HepG2 (cell line): ENCODE data around the gene PROX2. TPM values are rescaled to one million over a fixed set of nuclear protein-coding genes. Genes with fewer than 3 reads are reported as not detected.

Experiments used
- ATAC-seq: fragments of 200-7000 bp; cut with Tn5 transposase; 3 replicates; pipeline ENCODE4 v1.9.1; 2020; ENCODE audit warnings: mild to moderate bottlenecking, moderate library complexity
- BruUV-seq: library from RNA; stranded (reverse); fragments of 400-500 nt; replicated peaks from 2 replicates; lab custom pipeline; 2021; lab: Mats Ljungman, UMichigan
- CTCF ChIA-PET: fragments of 300-600 bp; formaldehyde crosslinking; extraction: SDS; loops from one replicate; lab custom pipeline; 2021; ENCODE audit warnings: low total read pairs, inconsistent platforms, low intra/inter-chr PET ratio; lab: Yijun Ruan, JAX
- POLR2A ChIA-PET: fragments of 350-600 bp; sonication (Branson Sonifier 250); formaldehyde crosslinking; loops from one replicate; lab custom pipeline; 2020; ENCODE audit warnings: antibody characterized with exemption, inconsistent platforms; lab: Yijun Ruan, JAX
- DNase-seq: peaks from one replicate; pipeline ENCODE4 v3.0.0-alpha.2; 2015; ENCODE audit warnings: low spot score
- FAIRE-seq: peaks from 3 replicates; lab custom pipeline; 2011; peaks lifted over from hg19 to GRCh38; lab: Jason Lieb, UNC
- H2AFZ ChIP-seq: one replicate; pipeline ENCODE4 v1.6.1; 2011; ENCODE audit warnings: low read length, inconsistent platforms
- H3K27ac ChIP-seq: fragments of 300-600 bp; 3 replicates; pipeline ENCODE4 v1.8.0; 2011; ENCODE audit warnings: mixed run types, mild to moderate bottlenecking, mixed read lengths, low read length, inconsistent platforms; ENCODE audit not compliant: insufficient read depth; ENCODE audit errors: extremely low read length
- H3K27me3 ChIP-seq, 2 experiments: fragments of 200-600 bp in 1 of 2; 2 replicates in 1 of 2; 3 replicates in 1 of 2; pipeline versions ENCODE4 v1.6.0 to v1.8.0; 2011; ENCODE audit warnings: low read length in 2 of 2, mild to moderate bottlenecking in 2 of 2, moderate library complexity in 2 of 2, inconsistent platforms in 1 of 2; ENCODE audit not compliant: insufficient read depth in 2 of 2, control insufficient read depth in 1 of 2
- H3K36me3 ChIP-seq, 2 experiments: fragments of 200-600 bp in 1 of 2; replicated peaks in 1 of 2; 2 replicates in 1 of 2; 3 replicates in 1 of 2; pipeline versions ENCODE4 v1.5.1 to v1.8.0; 2011; ENCODE audit warnings: low read length in 2 of 2, inconsistent platforms in 1 of 2; ENCODE audit not compliant: insufficient read depth in 2 of 2, control insufficient read depth in 1 of 2
- H3K4me1 ChIP-seq: 2 replicates; pipeline ENCODE4 v1.5.1; 2012; ENCODE audit warnings: low read length, inconsistent platforms; ENCODE audit not compliant: insufficient read depth
- H3K4me2 ChIP-seq: 2 replicates; pipeline ENCODE4 v1.6.0; 2011; ENCODE audit warnings: low read depth, low read length, inconsistent platforms
- H3K4me3 ChIP-seq, 3 experiments: fragments of 200-600 bp in 1 of 3; sonication (generic), shearing (Covaris generic) in 1 of 3; replicated peaks in 1 of 3; 2 replicates each; pipeline ENCODE4 v1.5.1; 2011 to 2016; ENCODE audit warnings: low read length in 3 of 3, inconsistent platforms in 2 of 3, low read depth in 2 of 3, mild to moderate bottlenecking in 2 of 3, control low read depth in 1 of 3, mixed read lengths in 1 of 3; ENCODE audit not compliant: insufficient read depth in 1 of 3
- H3K79me2 ChIP-seq: one replicate; pipeline ENCODE4 v1.6.1; 2011; ENCODE audit warnings: low read length, inconsistent platforms; ENCODE audit not compliant: insufficient read depth
- H3K9ac ChIP-seq: 2 replicates; pipeline ENCODE4 v1.6.0; 2011; ENCODE audit warnings: mild to moderate bottlenecking, low read depth, low read length, inconsistent platforms; ENCODE audit not compliant: insufficient read depth
- H3K9me3 ChIP-seq: 2 replicates; pipeline ENCODE4 v1.5.1; 2012; ENCODE audit warnings: mild to moderate bottlenecking, low read length
- H4K20me1 ChIP-seq: 2 replicates; pipeline ENCODE4 v1.6.0; 2011; ENCODE audit warnings: inconsistent platforms, mild to moderate bottlenecking, low read length, moderate library complexity; ENCODE audit not compliant: insufficient read depth
- ATRX ChIP-seq: sonication (generic); formaldehyde crosslinking; IDR thresholded peaks from 2 replicates; pipeline ENCODE4 v1.4.0; 2020; ENCODE audit warnings: missing genetic modification reagents, borderline replicate concordance
- BCL6 ChIP-seq: IDR thresholded peaks from 2 replicates; pipeline ENCODE4 v1.6.1; 2016; ENCODE audit warnings: missing genetic modification reagents, missing compliant biosample characterization
- ETV6 ChIP-seq: sonication (generic); formaldehyde crosslinking; conservative IDR thresholded peaks from 2 replicates; pipeline ENCODE4 v1.4.0; 2020; ENCODE audit warnings: missing genetic modification reagents
- MXI1 ChIP-seq: IDR thresholded peaks from 3 replicates; pipeline ENCODE4 v1.6.1; 2012; ENCODE audit warnings: low read depth, low read length, inconsistent platforms, borderline replicate concordance
- SP1 ChIP-seq, 2 experiments: fragments of 450-650 bp in 1 of 2; sonication (generic) in 1 of 2; formaldehyde crosslinking in 1 of 2; IDR thresholded peaks; 2 replicates each; pipeline versions ENCODE4 v1.4.0 to v1.6.1; 2016 to 2020; ENCODE audit warnings: missing genetic modification reagents in 1 of 2
- ZNF256 ChIP-seq: sonication (generic); formaldehyde crosslinking; conservative IDR thresholded peaks from 2 replicates; pipeline ENCODE4 v1.4.0; 2020; ENCODE audit warnings: missing genetic modification reagents
- ZNF547 ChIP-seq: sonication (generic); formaldehyde crosslinking; IDR thresholded peaks from 2 replicates; pipeline ENCODE4 v1.5.1; 2020; ENCODE audit warnings: mild to moderate bottlenecking, missing genetic modification reagents
- ZNF780A ChIP-seq: sonication (generic); formaldehyde crosslinking; IDR thresholded peaks from 2 replicates; pipeline ENCODE4 v1.8.0; 2022; ENCODE audit warnings: mild to moderate bottlenecking, missing genetic modification reagents, moderate library complexity
- ZSCAN29 ChIP-seq: sonication (generic); formaldehyde crosslinking; conservative IDR thresholded peaks from 2 replicates; pipeline ENCODE4 v1.4.0; 2020; ENCODE audit warnings: mild to moderate bottlenecking, missing genetic modification reagents
- WGBS: methylation state at CpG from one replicate; pipeline ENCODE4 v1.1.6; 2017; ENCODE audit warnings: low lambda C conversion rate; 5-methylcytosine and 5-hydroxymethylcytosine counted together
- in situ Hi-C: cut with HindIII; loops from 2 replicates; pipeline ENCODE4 v1.10.0; 2017; ENCODE audit warnings: low pct_unique_long_range_greater_than_20kb; ENCODE audit not compliant: extremely low pct_ligation_motif_present
- intact Hi-C: fragments of 100-400 bp; cut with micrococcal nuclease; formaldehyde crosslinking; loops from one replicate; pipeline ENCODE4 v1.10.0; 2022; ENCODE audit not compliant: unreplicated experiment
- polyA plus RNA-seq, 8 experiments: library from polyadenylated mRNA; depleted of rRNA in 3 of 8; stranded (reverse) in 7 of 8; unstranded in 1 of 8; fragments of >200 nt; fragmentation: Illumina TruSeq in 4 of 8; extraction: Trizol in 4 of 8; gene quantifications; 2 replicates each; pipeline versions ENCODE4 v1.2.1 to v1.2.3, GENCODE V29; 2011 to 2016; ENCODE audit warnings: low read depth in 4 of 8, missing spikeins in 1 of 8, mixed read lengths in 1 of 8; ENCODE audit not compliant: insufficient read depth in 1 of 8
- total RNA-seq, 5 experiments: library from RNA; depleted of rRNA; stranded (reverse); fragments of >200 nt; fragmentation: Illumina TruSeq; extraction: Trizol; gene quantifications; 2 replicates each; pipeline ENCODE4 v1.2.3, GENCODE V29; 2016; ENCODE audit warnings: low read depth in 1 of 5
- TF ChIP-seq, protein P1 (sequence below): sonication (generic); formaldehyde crosslinking; IDR thresholded peaks from 2 replicates; pipeline ENCODE4 v1.5.1; 2020; ENCODE audit warnings: missing genetic modification reagents, mild to moderate bottlenecking, borderline replicate concordance

The PROX2 gene
- total and polyA plus RNA-seq, 2 of the 13 experiments (the other 11 are each of a cell fraction or from before 2014, with no cell fraction given), result not detected

DNA sequence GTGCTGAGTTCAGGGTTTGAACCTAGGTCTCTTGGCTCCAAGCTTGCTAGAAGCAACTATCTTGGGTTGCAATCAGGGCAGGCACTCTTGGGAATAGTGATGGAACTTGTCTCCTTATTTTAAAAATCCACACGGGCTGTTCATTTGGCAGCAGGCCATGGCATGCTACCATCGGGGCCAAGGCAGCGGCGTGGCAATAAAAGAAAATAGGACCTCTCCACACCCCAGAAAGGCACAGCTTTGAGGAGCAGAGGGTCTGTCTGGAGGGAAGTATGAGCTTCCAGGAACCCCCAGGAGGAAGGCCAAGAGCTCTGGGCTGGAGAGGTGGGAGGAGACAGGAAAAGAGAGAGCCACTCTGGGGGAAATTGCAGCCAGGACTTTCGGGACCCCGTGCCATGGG is 31.8 kb upstream of the PROX2 start:
- no TSS peak for BruUV-seq
- FAIRE-seq, result no peak
- intact Hi-C loops (no loop called here), in situ Hi-C loops (loop anchor here (5.0 kb wide), 1 partner anchor 45 kb away; no protein-coding TSS in a partner anchor)
- H3K4me3 ChIP-seq, result no peak overlapping the region
- no peak overlapping the region for H2AFZ ChIP-seq
- no peaks in the 10 kb centered on the region for H4K20me1 ChIP-seq
- no peak overlapping the region for H3K27ac ChIP-seq
- TF ChIP-seq ATRX (CRISPR knock-in tag) (no peak), ZNF256 (CRISPR knock-in tag) (no peak), ETV6 (CRISPR knock-in tag) (no peak), ZNF780A (no peak), BCL6 (CRISPR knock-in tag) (no peak), ZNF547 (CRISPR knock-in tag) (no peak), ZSCAN29 (CRISPR knock-in tag) (no peak), MXI1 (no peak), SP1 (IDR thresholded peaks at IDR 0.05) (no peak), SP1 (CRISPR knock-in tag; IDR thresholded peaks at IDR 0.05) (no peak)
- TF ChIP-seq, protein P1, sequence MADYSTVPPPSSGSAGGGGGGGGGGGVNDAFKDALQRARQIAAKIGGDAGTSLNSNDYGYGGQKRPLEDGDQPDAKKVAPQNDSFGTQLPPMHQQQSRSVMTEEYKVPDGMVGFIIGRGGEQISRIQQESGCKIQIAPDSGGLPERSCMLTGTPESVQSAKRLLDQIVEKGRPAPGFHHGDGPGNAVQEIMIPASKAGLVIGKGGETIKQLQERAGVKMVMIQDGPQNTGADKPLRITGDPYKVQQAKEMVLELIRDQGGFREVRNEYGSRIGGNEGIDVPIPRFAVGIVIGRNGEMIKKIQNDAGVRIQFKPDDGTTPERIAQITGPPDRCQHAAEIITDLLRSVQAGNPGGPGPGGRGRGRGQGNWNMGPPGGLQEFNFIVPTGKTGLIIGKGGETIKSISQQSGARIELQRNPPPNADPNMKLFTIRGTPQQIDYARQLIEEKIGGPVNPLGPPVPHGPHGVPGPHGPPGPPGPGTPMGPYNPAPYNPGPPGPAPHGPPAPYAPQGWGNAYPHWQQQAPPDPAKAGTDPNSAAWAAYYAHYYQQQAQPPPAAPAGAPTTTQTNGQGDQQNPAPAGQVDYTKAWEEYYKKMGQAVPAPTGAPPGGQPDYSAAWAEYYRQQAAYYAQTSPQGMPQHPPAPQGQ (CRISPR knock-in tag), result no peak
- CTCF ChIA-PET, result interaction anchor here (3.9 kb wide), 1 partner anchor 47 kb away, joined by 47 read pairs; no protein-coding TSS in a partner anchor
- no peak overlapping the region for H3K4me2 ChIP-seq
- H3K79me2 ChIP-seq, result no peaks in the 10 kb centered on the region
- no peaks in the 10 kb centered on the region for H3K27me3 ChIP-seq
- POLR2A ChIA-PET, result interaction anchor here (1.1 to 2.3 kb wide), 5 partner anchors 10 to 47 kb away, joined by 3 to 11 read pairs (median 6); partner anchors contain the start of gene RPS6KL1
- ATAC-seq, result no peak
- no peak for DNase-seq
- H3K4me1 ChIP-seq, result peaks cover 11% of the 10 kb centered on the region; the same call in 1 of the 2 replicates
- WGBS, result 73% methylated on average over 6 of the region's 6 CpGs
- peaks cover 4 to 9% of the 10 kb centered on the region in 2 experiments; a peak in 4 of 5 replicates for H3K36me3 ChIP-seq
- no peak overlapping the region for H3K9ac ChIP-seq
- H3K9me3 ChIP-seq, result no peaks in the 10 kb centered on the region
